K562 (cell line): ENCODE measurements around the gene ZNF544. TPM values are rescaled to one million over a fixed set of nuclear protein-coding genes. Genes with fewer than 3 reads are reported as not detected.

Experiments
- ATF3 ChIP-seq, 2 experiments: fragments of 450-650 bp in 1 of 2; sonication (generic) in 1 of 2; formaldehyde crosslinking in 1 of 2; IDR thresholded peaks in 1 of 2; conservative IDR thresholded peaks in 1 of 2; 2 replicates each; pipeline versions ENCODE4 v1.6.1 to v1.8.1; 2016 to 2023; ENCODE audit warnings: mild to moderate bottlenecking in 2 of 2, moderate library complexity in 2 of 2, inconsistent platforms in 1 of 2, missing genetic modification reagents in 1 of 2
- BHLHE40 ChIP-seq: IDR thresholded peaks from 2 replicates; pipeline ENCODE4 v1.6.1; 2011; ENCODE audit warnings: low read length, improper control_type of control experiment
- BRF1 ChIP-seq: IDR thresholded peaks from 3 replicates; pipeline ENCODE4 v1.6.1; 2011; ENCODE audit warnings: borderline replicate concordance, mild to moderate bottlenecking; ENCODE audit not compliant: insufficient read length; ENCODE audit errors: extremely low read depth
- CTBP1 ChIP-seq: fragments of 450-650 bp; IDR thresholded peaks from 2 replicates; pipeline ENCODE4 v1.6.1; 2016; ENCODE audit warnings: borderline replicate concordance
- E2F4 ChIP-seq: sonication (generic); formaldehyde crosslinking; IDR thresholded peaks from 2 replicates; pipeline ENCODE4 v1.8.0; 2022; ENCODE audit warnings: mild to moderate bottlenecking, low read depth, missing genetic modification reagents
- FOXA3 ChIP-seq, 2 experiments: fragments of 450-650 bp in 1 of 2; sonication (generic) in 1 of 2; formaldehyde crosslinking; IDR thresholded peaks in 1 of 2; conservative IDR thresholded peaks in 1 of 2; 2 replicates each; pipeline versions ENCODE4 v1.4.0 to v1.8.0; 2020 to 2022; ENCODE audit warnings: mild to moderate bottlenecking in 2 of 2, missing genetic modification reagents in 1 of 2
- GABPA ChIP-seq: fragments of 200-800 bp; sonication (Bioruptor generic); conservative IDR thresholded peaks from 2 replicates; pipeline ENCODE4 v1.6.1; 2016; ENCODE audit warnings: low read depth, missing genetic modification characterization, missing compliant biosample characterization
- HEY1 ChIP-seq: fragments of 250-450 bp; sonication (Bioruptor Pico); IDR thresholded peaks from 2 replicates; pipeline ENCODE4 v1.5.0; 2020; ENCODE audit warnings: mild to moderate bottlenecking, moderate library complexity, borderline replicate concordance
- HINFP ChIP-seq: fragments of 450-650 bp; conservative IDR thresholded peaks from 2 replicates; pipeline ENCODE4 v1.6.1; 2016; ENCODE audit warnings: missing genetic modification characterization, low read depth, mild to moderate bottlenecking, control low read depth, missing compliant biosample characterization
- HNRNPLL ChIP-seq: fragments of 200-400 bp; formaldehyde crosslinking; IDR thresholded peaks from 2 replicates; pipeline ENCODE4 v1.6.1; 2017; ENCODE audit warnings: low read length, low read depth, mild to moderate bottlenecking; ENCODE audit not compliant: poor library complexity, severe bottlenecking
- HSF4 ChIP-seq: fragments of 250-450 bp; sonication (Bioruptor Pico); IDR thresholded peaks from 2 replicates; pipeline ENCODE4 v2.1.2; 2022; ENCODE audit warnings: mild to moderate bottlenecking, moderate library complexity, borderline replicate concordance
- KLF10 ChIP-seq: fragments of 250-450 bp; sonication (Bioruptor Pico); IDR thresholded peaks from 2 replicates; pipeline ENCODE4 v1.6.1; 2021; ENCODE audit warnings: matching md5 sums
- NR2F6 ChIP-seq: fragments of 450-650 bp; formaldehyde crosslinking; IDR thresholded peaks from 2 replicates; pipeline ENCODE4 v1.4.0; 2020; ENCODE audit warnings: mild to moderate bottlenecking
- POLR2AphosphoS5 ChIP-seq: IDR thresholded peaks from 2 replicates; pipeline ENCODE4 v1.6.1; 2011; ENCODE audit warnings: mild to moderate bottlenecking, low read depth, low read length, moderate library complexity; ENCODE audit not compliant: control insufficient read depth, insufficient read depth
- POLR2B ChIP-seq: fragments of 450-650 bp; IDR thresholded peaks from 2 replicates; pipeline ENCODE4 v1.6.1; 2018; ENCODE audit warnings: low read depth; ENCODE audit not compliant: partially characterized antibody
- PRPF4 ChIP-seq: fragments of 200-400 bp; formaldehyde crosslinking; IDR thresholded peaks from one replicate; pipeline ENCODE4 v1.6.1; 2017; ENCODE audit warnings: low read length, low read depth, mild to moderate bottlenecking; ENCODE audit not compliant: insufficient read depth, poor library complexity, severe bottlenecking
- TCF7L2 ChIP-seq: fragments of 150-350 bp; IDR thresholded peaks from 2 replicates; pipeline ENCODE4 v1.6.1; 2016; ENCODE audit warnings: low read depth, mild to moderate bottlenecking, low read length, moderate library complexity
- ZBTB5 ChIP-seq: fragments of 450-650 bp; IDR thresholded peaks from 2 replicates; pipeline ENCODE4 v1.6.1; 2017; ENCODE audit warnings: antibody characterized with exemption
- ZBTB7A ChIP-seq: IDR thresholded peaks from 2 replicates; pipeline ENCODE4 v1.6.1; 2011; ENCODE audit warnings: low read depth, mild to moderate bottlenecking, low read length, moderate library complexity, borderline replicate concordance; ENCODE audit not compliant: control insufficient read depth
- ZC3H4 ChIP-seq: sonication (generic); formaldehyde crosslinking; IDR thresholded peaks from 2 replicates; pipeline ENCODE4 v1.9.0; 2021; ENCODE audit warnings: missing genetic modification reagents, borderline replicate concordance
- ZEB2 ChIP-seq: fragments of 450-650 bp; IDR thresholded peaks from 2 replicates; pipeline ENCODE4 v1.6.1; 2016
- ZNF282 ChIP-seq: sonication (generic); formaldehyde crosslinking; IDR thresholded peaks from 2 replicates; pipeline ENCODE4 v1.8.1; 2023; ENCODE audit warnings: missing genetic modification reagents
- ZNF324 ChIP-seq: fragments of 250-450 bp; sonication (Bioruptor Pico); IDR thresholded peaks from 2 replicates; pipeline ENCODE4 v1.4.0; 2020; ENCODE audit warnings: mild to moderate bottlenecking
- polyA plus RNA-seq, 8 experiments: library from polyadenylated mRNA; depleted of rRNA in 4 of 8; stranded (reverse) in 5 of 8; unstranded in 3 of 8; fragments of >200 nt; fragmentation: Nextera tagmentation in 2 of 8; fragmentation: Illumina TruSeq in 1 of 8; extraction: Ambion mirVana in 2 of 8; extraction: Trizol in 1 of 8; gene quantifications; 2 replicates each; pipeline versions ENCODE4 v1.2.1 to v1.2.3, GENCODE V29; 2011 to 2014; ENCODE audit warnings: inconsistent platforms in 1 of 8, missing spikeins in 1 of 8
- total RNA-seq, 7 experiments: library from RNA; depleted of rRNA in 6 of 7; stranded (reverse); fragments of >200 nt in 6 of 7; fragmentation: Illumina TruSeq in 2 of 7; extraction: Trizol in 2 of 7; gene quantifications; 2 replicates each; pipeline versions ENCODE4 v1.2.1 to v1.2.3, GENCODE V29; 2011 to 2021; ENCODE audit warnings: low replicate concordance in 1 of 7

The ZNF544 gene
- total and polyA plus RNA-seq, 9 of the 15 experiments (the other 6 are each of a cell fraction or from before 2014, with no cell fraction given) = 23.6 to 59.0 (median 41.4) TPM

- TF ChIP-seq HINFP (tag) = no peak
- no peak for TF ChIP-seq NR2F6
- TF ChIP-seq BHLHE40 = peak; percentile 41; the same call in 1 of the 2 replicates
- no peak for TF ChIP-seq ZC3H4 (CRISPR knock-in tag)
- peak; percentile 52 for TF ChIP-seq GABPA (tag)
- no peak; the same call in 1 of the 2 replicates for TF ChIP-seq ZNF324 (CRISPR knock-in tag)
- TF ChIP-seq ATF3 (IDR thresholded peaks at IDR 0.05) = no peak
- TF ChIP-seq ATF3 (CRISPR knock-in tag; conservative IDR thresholded peaks at IDR 0.05) = no peak
- no peak for TF ChIP-seq BRF1
- TF ChIP-seq POLR2B = peak; percentile 75
- no peak for TF ChIP-seq ZBTB5
- TF ChIP-seq ZBTB7A = peak; percentile 65; the same call in 1 of the 2 replicates
- no peak for TF ChIP-seq HEY1 (CRISPR knock-in tag)
- TF ChIP-seq FOXA3 (CRISPR knock-in tag; conservative IDR thresholded peaks at IDR 0.05 in 1 of 2, IDR thresholded peaks at IDR 0.05 in 1 of 2) = no peak
- no peak for TF ChIP-seq ZEB2
- peak; percentile 68; the same call in 1 of the 2 replicates for TF ChIP-seq POLR2AphosphoS5
- no peak for TF ChIP-seq KLF10
- TF ChIP-seq HSF4 (CRISPR knock-in tag) = no peak
- TF ChIP-seq CTBP1 = peak; percentile 89
- no peak for TF ChIP-seq TCF7L2
- TF ChIP-seq PRPF4 = no peak
- peak; percentile 80 for TF ChIP-seq HNRNPLL
- TF ChIP-seq ZNF282 (CRISPR knock-in tag) = no peak
- no peak for TF ChIP-seq E2F4 (CRISPR knock-in tag)
Observed at GRCh38 chr19:58278541-58279041, 49.9 kb downstream of the ZNF544 start, which contains the start of gene ZNF8 (continued).
